GM21381 (cell line): ENCODE measurements around the gene SMIM5.
A peak's percentile ranks its signal among the peaks of the same experiment; 100 is the strongest.

Experiments
- ATAC-seq: cut with Tn5 transposase; IDR thresholded peaks from one replicate; pipeline ENCODE4 v1.9.1; 2021; ENCODE audit warnings: mild to moderate bottlenecking, moderate library complexity; ENCODE audit not compliant: unreplicated experiment

The SMIM5 gene

DNA sequence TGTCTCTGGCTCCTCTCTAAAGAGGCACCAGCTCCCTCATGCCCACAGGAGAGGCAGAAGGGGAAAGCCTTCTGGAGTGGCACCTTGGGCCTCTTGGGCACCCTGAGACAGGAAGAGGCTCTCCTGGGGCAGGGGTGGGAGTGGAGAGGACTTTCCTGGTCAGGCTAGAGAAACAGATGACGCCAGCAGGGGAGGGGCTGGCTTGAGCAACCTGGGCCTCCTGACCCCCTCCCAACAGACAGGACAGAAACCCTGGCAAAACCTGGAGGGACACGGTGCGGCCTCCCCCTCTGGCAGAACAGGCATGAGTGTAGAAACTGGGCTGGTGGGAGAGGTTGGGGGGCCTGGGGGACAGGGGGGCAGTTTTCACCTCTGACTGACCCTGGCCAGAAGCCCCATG, 6.1 kb downstream of the SMIM5 start:
- no peak for ATAC-seq

DNA sequence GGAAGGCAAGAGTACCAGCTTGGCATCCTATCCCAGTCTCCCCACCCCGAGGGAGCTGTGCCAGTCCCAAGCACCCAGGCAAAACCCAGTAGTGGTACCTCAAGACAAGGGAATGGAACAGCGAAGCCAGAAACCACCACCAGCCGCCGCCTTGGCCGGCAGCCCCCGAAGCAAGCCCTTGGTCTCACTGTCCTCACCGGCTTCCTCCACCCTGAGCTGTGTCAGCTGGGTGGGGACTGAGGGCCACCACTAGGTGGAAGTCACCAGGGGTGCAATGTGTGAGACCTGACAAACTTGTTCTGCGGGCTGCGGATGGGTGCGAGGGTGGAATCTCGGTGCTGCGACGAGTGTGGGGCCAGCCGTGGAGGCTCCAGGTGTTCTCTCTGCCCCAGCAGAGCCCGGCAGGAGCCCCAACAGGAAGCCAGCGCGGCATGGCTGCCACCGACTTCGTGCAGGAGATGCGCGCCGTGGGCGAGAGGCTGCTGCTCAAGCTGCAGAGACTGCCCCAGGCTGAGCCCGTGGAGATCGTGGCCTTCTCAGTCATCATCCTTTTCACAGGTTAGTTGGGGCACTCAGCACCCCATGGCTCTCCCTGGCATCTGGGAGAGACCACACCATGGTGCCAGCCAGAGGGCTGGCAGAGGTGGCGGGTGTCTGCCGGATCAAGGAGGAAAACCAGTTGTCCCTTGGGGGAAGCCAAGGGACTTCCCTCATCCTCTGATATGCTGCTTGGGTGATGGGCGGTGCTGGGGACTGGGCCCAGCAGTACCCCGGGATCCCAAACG, 6.7 kb downstream of the SMIM5 start:
- ATAC-seq = no peak

DNA sequence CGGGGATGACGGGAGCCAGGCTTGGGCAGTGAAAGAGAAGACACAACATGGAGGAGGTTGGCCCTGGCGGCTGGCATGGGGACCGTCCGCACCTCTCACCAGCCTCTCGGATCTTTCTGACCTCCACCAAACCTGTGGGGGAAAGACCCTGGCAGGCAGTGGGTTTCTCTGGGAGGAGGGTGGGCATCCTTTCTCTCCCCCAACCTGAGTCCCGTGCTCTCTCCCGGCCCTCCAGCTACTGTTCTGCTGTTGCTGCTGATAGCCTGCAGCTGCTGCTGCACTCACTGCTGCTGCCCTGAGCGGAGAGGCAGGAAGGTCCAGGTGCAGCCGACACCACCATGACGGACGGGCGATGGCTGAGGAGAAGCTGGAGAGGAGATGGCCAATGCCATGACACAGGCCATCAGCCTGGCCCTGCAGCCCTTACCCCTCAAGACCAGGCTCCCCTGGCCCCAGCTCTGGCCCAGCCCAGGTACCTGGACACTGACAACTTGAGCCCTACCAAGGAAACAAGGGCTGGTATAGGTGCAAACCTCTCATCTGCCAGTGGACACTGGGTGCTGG, 7.4 kb downstream of the SMIM5 start:
- no peak for ATAC-seq

DNA sequence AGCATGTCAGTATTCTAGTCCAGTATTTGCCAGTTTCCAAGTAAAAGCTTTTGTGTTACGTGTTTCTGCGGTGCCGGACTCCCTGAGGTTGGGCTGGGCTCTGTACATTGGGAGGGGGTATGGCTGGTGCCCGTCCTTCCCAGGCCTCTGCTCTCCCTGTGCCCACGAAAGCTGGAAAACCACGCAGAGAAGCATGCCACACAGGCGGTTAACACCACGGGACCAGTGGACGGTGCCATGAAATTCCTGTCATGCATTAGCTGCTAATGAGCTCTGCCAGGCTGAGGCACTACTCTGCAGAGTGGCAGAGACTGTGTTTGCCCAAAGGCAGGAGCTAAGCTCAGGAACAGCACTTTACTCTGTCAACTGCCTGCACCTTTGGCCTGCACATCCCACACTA, 8.1 kb downstream of the SMIM5 start:
- no peak for ATAC-seq

DNA sequence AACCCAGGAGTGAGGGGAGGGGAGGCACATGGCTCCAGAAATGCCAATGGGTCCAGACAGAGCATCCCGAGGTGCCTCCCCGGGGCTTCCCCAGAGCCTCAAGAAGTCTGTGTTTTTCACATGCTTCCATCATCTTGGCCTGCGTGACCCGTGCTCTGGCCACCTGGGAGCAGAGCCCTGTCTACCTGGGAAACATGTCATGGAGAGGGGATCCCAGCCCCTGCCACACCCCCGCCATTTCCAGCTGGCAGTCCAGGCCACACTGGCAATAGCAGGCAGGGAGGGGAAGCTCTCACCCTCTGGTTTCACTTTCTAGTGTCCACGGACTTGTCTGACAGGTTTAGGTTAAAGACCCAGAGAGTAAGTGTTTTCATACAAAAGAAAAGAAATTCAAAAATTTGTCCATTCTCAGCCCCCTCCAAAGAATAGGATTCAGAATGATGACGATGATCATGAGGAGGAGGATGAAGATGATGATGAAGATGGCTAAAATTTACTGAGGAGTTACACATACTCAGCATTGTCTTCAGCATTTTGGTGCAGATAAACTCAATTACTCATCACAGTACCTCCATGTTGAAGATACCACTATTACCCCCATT, 9.0 kb downstream of the SMIM5 start:
- no peak for ATAC-seq

DNA sequence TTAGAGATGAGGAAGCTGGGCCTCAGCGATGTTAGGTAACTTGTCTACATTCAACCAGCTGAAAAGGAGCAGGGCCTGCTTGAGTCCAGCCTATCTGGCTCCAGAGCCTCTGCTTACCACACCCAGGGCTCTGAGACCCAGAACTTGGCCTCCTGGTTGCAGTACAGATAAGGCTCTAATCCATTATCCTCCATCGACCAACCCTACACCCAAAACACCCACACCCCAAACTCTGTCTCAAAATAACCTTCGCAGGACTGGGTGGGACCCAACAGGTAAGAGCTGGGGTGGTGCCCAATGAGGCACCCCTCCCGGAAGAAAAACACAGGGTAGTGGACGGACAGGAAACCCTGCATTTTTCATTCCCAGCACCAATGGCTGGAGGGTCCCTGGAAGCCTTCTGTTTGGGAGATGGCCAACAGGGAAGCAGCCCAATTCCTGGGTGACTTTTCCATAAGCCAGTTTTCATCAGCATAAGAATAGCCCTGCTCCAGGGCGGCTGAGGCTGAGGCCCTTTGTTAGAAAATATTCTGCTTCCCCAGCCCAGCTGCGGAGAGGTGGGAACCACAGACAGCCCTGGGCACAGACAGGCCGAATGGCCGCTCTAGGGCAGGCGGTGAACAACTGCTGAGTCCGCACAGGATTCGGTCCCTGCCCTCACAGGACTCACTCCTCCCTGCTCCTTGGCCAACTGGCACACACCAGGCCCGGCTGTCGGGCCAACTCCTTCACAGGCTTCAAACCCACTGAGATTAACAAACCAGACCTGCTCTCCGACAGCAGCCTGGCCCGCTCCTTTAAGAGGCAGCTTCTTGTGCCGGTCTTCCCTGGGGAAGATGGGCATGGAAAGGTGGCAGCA, 9.8 kb downstream of the SMIM5 start:
- ATAC-seq = no peak

DNA sequence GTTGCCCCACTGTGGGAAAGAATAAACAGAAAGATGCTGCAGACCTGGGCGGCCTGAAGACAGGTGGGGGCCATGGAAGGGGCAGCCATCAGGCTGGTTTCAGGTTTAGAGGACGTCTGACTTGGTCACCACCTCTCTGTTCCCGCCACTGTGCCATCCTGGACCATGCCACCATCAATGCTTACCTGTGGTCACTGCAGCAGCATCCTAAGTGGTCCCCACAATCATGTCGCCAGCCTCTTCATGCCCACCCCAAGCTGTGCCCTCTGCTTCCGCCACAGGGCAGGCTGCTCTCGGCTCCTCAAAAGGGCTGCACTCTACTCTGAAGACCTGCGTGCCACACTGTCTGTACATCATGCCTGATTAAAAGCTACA, 10.4 kb downstream of the SMIM5 start:
- ATAC-seq = no peak

DNA sequence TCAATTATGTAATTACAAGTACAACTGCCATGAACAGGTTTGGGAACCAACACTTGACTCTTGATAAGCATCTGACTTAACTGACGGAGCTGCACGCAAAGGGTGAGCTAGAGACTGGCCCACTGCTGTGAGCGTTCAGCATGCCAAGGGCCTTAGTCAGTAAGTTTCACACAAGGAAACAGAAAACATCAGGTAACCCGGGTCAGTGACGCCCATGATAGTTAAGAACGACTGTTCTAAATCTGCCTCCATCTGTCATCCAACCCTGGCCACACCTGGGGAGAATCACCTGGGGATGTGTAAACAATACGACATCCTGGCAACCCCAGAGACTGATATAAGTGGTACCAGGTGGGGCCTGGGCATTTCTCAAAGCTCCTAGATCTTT, 12.3 kb downstream of the SMIM5 start:
- no peak for ATAC-seq

DNA sequence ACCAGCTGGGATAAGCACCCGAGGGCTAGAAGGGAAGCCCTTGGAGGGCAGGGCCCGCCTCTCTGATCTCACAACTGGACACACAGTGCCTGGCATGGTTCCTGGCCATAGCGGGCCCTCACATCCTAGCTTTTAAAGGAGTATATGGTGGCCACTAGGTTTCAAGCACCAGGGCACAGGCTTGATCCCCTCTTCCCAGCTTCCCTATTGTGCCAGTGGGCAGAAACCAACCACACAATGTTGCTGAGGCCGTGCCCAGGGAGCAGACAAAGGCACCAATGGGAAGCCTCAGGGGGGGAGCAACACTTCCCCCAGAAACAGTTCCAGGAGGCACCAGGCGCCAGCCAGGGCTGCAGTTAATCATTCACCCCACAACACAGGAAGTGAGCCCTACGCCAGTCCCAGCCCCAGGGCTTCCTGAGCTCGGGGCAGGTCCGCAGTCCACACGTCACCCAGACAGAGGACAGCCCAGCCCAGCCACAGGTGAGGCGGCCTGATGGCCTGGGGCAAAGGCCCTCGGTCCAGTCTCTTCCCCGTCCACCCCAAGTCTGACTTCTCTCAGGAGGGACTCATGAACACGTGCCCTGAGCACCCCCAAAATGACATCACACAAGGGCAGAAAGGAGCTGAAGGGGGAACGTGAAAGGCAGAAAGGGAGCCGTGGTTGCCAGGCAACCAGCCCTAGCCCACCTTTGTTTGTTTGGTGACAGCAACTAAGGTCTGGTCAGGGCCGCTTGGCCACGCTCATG, 12.8 kb downstream of the SMIM5 start:
- peak; percentile 86 for ATAC-seq

DNA sequence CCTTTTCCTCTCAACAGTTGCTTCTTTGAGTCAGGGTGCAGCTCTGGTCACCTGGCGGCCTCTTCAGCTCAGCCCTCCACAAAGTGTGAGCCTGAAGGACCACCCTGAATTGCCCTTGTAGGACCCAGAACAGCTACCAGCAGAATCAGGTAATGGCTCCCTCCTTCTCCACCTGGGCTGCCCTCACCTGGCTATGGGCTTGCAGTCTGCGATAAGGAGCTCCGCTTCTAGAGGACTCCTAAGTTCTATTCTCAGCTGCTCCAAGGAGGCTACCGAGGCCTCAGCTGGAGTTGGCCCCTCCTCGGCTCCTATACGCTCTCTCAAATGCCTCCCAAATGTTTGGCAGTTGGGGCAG, 13.4 kb downstream of the SMIM5 start:
- ATAC-seq = no peak

DNA sequence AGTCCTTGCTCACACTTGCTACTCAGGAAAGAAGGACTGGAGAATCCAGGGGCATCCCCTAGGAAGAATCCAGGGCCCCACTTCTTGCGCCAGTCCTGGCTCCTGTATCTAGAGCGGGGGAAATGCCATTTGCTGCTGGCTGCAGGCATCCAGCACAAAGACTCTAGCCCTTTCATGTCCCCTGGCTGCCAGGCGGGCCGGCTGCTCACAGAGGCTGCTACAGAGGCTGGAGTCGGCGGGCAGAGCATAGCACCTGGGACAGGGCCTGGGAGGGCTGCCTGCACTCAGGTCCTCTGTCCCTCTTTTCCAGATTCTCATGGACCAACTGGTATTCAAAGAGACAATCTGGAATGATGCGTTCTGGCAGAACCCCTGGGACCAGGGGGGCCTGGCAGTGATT, 13.8 kb downstream of the SMIM5 start:
- ATAC-seq = no peak

DNA sequence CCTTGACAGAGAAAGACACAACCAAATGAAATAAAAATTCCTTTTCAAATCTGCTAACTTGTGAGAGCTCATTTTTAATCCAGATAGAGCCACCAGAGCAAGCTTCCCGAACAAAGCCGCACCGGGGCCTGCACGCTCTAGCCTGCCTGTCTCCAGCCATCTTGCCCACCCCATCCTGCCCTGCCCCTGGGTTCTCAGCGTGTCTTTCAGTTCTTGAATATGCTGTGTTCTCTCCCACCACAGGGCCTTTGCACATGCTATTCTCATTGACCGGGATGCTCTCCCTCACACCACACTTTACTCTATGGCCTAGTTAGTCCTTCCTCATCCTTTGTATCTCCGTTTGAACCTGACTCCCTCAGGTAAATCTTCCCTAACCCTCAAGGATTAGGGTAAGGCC, 14.7 kb downstream of the SMIM5 start:
- no peak for ATAC-seq

DNA sequence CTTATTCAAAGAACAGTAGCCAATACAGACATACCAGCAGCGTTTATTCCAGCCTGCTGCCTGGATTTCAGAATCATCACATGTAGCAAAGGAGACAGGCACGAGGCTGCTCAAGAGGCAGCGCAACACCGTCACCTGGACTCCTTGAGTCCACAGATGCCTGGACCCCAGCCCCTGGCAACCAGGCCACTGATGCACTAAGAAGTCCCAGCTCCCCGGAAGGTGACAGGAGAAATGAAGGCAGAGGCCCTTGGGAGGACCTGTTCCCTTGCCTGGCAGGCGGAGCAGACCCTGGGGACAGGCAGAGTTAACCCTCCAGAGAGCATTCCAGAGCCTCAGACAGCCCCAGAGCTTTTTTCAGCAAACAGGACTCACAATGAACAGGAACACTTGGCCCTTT, 16.5 kb downstream of the SMIM5 start:
- no peak for ATAC-seq

DNA sequence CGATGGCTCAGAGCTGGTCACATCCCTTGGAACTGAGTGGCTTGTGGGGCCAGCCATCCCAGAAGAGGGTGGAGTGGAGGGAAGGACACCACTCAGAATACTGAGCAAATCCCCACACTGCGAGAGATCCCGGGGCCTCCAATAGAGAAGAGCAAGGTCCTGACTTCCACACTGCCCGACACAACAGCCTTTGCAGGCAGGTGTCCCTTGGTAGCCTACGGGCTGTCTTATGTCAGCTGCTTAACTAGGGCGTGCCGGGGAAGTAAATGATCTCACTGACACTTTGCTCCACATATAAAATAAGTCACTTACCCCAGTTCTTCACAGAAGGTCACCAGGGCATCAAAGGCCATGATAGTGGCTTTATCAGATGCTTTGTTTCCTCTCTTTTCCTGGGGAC, 17.6 kb downstream of the SMIM5 start:
- ATAC-seq = no peak

DNA sequence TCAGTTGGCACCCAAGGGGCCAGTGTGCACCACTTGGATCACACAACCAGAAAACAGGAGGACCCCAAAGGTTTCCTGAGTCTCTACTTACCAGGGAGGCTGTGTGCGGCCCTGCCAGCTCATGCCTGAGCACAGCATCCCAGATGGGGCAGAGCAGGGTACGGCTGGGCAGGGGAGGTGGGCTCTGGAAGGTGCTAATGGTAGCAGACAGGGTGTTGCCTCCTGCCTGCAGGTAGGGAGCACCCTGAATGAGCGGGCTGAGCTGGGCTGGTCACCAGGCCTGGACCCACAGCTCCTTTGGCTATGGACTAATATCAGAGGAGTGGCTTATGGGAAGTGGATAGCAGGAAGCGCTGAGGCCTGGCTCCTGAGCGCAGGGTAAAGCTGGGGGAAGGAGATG, 19.1 kb downstream of the SMIM5 start:
- ATAC-seq = no peak

DNA sequence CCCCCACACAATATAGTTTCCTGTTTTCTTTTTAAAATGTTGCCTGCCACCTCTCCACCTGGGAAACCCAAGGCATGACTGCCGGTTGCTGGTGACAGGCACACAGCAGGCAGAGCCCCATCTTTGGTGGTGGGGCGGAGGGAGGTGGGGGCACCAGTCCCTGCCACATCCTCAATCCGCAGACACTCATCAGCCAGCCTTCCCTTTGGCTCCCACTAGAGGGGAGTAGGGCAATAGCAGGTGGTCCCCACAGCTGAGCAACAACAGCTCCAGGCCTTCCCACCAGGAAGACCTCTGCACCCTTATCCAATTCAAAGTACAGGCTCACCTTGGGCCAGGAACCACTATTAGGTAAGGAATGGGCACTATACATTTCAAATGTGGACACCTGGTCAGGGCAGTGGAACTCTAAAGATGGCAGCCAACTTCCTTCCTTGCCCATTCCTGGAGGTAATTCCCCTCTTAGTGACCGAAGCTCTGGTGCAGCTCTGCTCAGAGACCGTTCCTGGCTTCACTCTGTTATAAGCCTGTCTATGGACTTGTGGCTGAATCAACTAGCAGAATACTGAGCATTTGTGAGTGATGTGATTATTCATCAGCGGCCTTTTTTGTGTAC, 19.8 kb downstream of the SMIM5 start:
- no peak for ATAC-seq

DNA sequence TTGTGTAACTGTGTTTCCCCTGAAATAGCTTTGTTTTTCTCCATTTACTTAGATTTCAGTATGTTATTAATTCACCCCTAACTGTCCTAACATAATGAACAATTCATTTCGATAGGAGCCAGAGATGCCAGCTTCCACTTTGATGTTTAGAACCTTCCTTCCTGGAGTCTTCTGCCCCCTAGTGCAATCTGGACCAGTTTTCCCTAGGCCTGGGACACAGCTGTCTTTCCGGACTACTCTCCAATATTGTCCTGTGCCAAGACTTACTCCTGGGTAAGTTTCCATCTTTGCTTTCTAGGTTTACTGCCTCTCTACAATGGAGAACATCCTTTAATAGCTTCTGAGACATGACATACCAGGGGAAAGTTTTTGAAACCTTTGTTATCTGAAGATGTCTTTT, 20.9 kb downstream of the SMIM5 start:
- ATAC-seq = no peak

DNA sequence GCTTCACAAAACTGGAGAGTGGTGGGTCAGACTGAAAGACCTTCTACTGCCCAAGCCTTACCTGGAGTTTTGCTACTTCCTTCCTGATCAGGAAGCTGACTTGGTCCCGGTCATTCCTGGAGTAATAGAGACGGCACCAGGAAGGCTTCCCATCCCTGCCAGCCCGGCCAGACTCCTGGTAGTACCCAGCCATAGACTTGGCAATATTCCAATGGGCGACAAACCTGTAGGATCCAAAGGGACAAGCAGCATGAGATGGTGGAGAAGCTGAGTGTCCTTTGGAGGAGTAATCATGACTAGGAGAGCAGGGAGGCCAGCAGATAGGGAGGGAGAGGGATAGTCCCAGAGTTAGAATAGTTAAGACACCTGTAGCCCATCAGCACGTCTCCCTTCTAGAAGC, 25.0 kb downstream of the SMIM5 start:
- ATAC-seq = no peak

DNA sequence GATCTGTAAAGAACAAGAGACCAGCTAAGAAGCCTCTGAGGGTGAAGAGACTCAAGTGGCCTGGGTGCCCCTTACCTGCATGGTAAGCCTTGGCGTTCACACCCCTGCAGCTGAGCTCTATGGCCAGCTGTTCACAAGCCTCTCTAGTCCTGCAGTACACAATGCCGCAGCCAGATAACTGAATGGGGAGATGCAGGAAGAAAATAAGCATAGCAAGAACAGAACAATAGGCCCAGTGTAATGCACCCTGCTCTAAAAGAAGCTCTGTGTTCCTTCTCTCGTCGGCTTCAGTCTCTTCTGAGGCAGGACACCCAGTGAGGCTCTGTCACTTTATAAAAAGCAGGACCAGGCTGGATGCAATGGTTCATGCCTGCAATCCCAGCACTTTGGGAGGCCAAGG, 28.3 kb downstream of the SMIM5 start:
- no peak for ATAC-seq

DNA sequence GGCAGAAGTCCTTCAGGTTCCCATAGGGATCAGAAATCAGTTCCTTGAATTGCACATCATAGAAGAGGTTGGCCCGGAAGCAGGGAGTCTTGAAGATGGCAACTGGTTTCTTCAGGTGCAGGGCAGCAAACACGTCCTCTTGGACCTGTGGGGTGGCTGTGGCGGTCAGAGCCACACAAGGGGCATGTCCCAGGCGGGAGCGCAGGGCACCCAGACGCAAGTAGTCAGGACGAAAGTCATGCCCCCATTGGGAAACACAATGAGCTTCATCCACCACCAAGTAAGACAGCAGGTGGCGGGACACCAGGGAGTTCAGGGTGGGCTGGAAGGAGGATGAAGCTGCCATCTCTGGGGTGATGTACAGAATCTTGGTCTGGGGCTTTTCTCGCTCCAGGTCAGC, 29.3 kb downstream of the SMIM5 start:
- no peak for ATAC-seq

DNA sequence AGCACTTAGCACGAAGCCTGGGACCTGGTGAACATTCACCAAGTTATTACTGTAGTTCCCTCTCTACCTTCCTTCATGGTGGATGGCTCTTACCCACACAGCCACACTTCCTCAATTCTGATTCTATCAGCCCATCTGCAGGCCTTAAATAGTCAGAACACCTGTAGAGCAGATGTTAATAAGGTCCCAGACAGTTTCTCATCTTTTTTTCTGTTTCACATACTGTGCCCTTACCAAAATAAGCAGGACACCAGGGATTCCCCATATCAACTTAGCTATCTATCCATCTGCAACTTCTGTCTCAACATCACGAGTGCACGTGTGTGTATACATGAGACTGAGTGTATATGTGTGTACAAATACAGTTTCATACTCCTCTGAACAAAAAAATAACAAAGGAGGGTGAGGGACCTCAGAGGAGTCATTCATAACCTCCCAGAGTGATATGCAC, 30.9 kb downstream of the SMIM5 start:
- peak; percentile 51 for ATAC-seq
